GM12892 (cell line): ENCODE data around the gene MAGOHB.
"Not testable (repeated sequence)": the region's sequence is repeated elsewhere in the genome, so short reads cannot be mapped to it uniquely, and the experiment has no call there.

Experiments
- POLR2AphosphoS5 ChIP-seq: IDR thresholded peaks from 2 replicates; pipeline ENCODE4 v1.6.1; 2011; ENCODE audit warnings: low read depth, low read length, control low read depth
- TAF1 ChIP-seq: IDR thresholded peaks from 2 replicates; pipeline ENCODE4 v1.6.1; 2011; ENCODE audit warnings: low read depth, mild to moderate bottlenecking, control low read depth, low read length, borderline replicate concordance

- not testable (repeated sequence) for TF ChIP-seq POLR2AphosphoS5, TAF1
Observed at GRCh38 chr12:10646576-10646975, 33.2 kb upstream of the MAGOHB start.
